ENCODE results near the gene CREG1.

The CREG1 gene

DNA sequence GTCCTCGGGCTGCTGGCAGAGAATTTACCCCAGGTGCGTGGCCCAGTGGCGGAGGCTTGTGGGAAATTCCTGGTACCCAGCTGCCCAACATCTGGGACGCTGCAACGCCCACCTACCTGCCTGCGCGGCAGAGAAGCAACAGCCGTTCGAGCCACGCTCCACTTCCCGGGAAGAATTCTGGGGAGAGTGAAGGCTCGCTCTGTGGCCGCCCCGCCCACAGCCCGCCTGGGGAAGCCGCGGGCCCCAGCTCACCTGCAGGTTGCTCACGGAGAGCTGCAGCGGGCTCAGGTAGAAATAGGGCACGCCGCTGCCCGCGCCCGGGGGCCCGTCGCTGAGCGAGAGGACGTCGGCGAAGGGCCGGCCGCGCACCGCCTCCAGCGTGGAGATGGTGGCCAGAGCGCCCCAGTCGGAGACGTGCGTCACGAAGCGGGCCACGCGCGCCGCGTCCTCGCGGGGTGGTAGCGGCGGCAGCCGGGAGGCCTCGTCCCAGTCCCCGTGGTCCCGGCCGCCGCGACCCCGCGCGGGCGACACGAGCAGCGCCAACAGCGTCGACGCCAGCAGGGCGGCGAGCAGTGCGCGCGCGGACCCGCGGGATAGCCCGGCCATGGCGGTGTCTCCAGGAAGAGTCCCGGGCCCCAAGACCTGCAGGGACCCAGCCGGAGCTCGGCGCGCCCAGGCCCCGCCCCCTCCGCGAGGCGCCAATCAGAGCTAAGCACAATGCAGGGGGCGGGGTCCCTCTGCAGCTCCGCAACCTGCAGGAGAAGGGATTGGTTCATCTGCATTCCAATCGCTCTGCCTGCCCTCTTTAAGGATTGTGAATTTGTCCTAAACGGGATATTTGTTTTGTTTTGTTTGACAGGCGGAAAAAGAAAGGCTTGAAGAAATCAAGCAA is at the start of gene CREG1:
CREG1 (minus strand) TSS at position 627 of the 892 bp plus-strand sequence.
- H3K9me3 ChIP-seq (ENCODE audit: control insufficient read depth, low read length): no peaks in the 10 kb centered on the region
- peak within 1 kb of the TSS; percentile 67 for H3K9ac ChIP-seq (ENCODE audit: low read length)
- H3K36me3 ChIP-seq (ENCODE audit: control insufficient read depth, insufficient read depth, low read length): no peaks in the 10 kb centered on the region
- H3K4me3 ChIP-seq (ENCODE audit: low read length): peak within 1 kb of the TSS; percentile 27
- no peaks in the 10 kb centered on the region for H3K27me3 ChIP-seq (ENCODE audit: control insufficient read depth, insufficient read depth, low read length)
- no peaks in the 10 kb centered on the region for H3K4me1 ChIP-seq (ENCODE audit: control insufficient read depth, insufficient read depth, low read length)

DNA sequence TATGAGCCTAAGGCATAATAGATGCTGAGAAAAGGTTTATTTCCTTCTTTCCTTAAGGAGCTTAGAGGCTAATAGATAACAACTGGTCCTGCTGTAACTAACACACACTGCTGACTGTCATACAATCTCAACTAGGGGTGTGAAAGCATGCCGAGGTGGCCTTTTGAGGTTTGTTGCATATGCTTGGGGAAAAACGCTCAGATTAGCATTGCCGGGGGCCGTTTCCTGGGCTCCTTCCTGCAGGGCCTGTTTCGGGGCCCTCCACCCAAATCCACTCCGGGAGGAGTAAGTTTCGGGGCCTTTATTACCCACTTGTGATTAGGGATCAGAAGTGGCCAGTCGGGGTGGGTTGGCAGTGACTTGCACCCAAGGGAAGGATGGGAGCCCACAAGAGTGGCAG is 49.3 kb upstream of the CREG1 start:
- Histone ChIP-seq H3K4me3 (ENCODE audit: low read length) (no peak overlapping the region), H3K9me3 (ENCODE audit: control insufficient read depth, low read length) (no peaks in the 10 kb centered on the region), H3K4me1 (ENCODE audit: control insufficient read depth, insufficient read depth, low read length) (peaks cover 8% of the 10 kb centered on the region), H3K36me3 (ENCODE audit: control insufficient read depth, insufficient read depth, low read length) (no peaks in the 10 kb centered on the region), H3K27me3 (ENCODE audit: control insufficient read depth, insufficient read depth, low read length) (no peaks in the 10 kb centered on the region), H3K9ac (ENCODE audit: low read length) (no peak overlapping the region)

DNA sequence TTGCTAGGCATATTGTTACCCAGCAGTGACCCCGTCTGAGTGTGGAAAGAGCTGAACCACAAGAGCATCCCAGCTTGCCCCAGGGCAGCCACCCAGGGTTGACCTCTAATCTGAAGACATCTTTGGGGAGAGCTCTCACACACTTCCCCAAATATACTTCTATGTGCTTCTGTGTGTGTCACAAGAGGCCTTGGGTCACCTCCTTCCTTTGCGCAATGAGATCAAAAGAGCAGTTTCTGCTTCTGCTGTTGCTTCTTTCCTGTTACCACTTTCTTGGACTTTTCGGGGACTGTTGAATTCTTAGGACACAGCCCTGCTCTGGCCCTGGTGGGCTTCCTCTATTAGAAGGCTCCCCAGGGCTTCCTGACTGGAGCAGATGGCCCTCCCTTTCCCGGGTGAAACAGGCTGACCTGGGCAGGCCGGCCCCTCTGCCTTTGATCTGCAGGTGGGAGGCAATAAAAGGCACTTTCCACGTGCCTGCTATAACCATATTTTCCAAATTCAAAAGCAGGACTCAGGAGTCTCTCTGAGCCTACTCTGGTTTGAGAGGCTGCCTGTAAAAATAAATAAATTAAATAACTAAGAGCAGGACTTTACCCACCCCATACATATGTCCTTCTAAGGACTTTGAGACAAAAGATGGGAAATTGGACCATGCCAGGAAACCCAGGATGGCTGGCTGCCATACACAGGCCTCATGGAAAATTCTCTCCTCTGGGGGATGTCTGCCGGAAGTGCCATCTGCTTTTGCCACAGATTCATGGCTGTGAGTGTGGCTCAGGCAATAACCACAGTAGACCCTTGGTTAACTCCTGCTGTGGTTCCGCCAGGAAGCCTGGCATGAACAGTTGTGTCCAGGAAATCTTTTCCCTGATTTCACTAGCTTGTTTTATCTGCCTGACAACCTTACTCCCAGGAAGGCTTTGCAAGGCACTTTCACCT is 48.2 kb upstream of the CREG1 start:
- H3K27me3 ChIP-seq (ENCODE audit: control insufficient read depth, insufficient read depth, low read length): no peaks in the 10 kb centered on the region
- H3K4me3 ChIP-seq (ENCODE audit: low read length): no peak overlapping the region
- no peaks in the 10 kb centered on the region for H3K36me3 ChIP-seq (ENCODE audit: control insufficient read depth, insufficient read depth, low read length)
- no peak overlapping the region for H3K9ac ChIP-seq (ENCODE audit: low read length)
- H3K4me1 ChIP-seq (ENCODE audit: control insufficient read depth, insufficient read depth, low read length): peaks cover 8% of the 10 kb centered on the region
- H3K9me3 ChIP-seq (ENCODE audit: control insufficient read depth, low read length): no peaks in the 10 kb centered on the region

DNA sequence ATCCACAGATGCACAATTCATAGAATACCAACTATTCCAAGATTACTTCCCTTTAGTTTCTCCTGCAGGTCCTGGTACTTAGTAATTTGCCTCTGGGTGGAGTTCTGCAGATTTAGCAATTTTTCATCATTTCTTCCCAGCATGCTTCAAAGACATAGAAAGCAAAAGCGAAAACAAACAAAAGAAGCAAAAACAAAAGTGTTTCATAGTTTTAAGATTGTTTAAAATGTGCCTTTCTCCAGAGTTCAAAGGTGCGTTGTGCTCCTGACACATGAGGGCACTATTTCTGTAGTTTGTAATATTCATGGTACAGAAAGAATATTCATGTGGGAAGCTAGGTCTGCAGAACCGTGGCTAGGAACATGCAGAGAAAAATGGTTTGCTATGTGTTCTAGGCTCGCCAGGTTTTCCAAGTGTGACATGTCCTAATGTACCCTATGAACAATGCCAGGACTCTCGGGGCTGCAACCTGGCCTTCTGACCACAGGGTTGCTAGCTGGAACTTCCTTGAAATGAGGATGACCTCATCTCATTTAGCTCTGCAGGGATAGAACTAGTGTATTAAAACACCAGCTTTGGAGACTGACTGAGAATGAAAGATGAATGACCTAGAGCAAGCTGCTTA is 46.5 kb upstream of the CREG1 start:
- Histone ChIP-seq H3K4me1 (ENCODE audit: control insufficient read depth, insufficient read depth, low read length) (peaks cover 8% of the 10 kb centered on the region), H3K27me3 (ENCODE audit: control insufficient read depth, insufficient read depth, low read length) (no peaks in the 10 kb centered on the region), H3K9ac (ENCODE audit: low read length) (no peak overlapping the region), H3K36me3 (ENCODE audit: control insufficient read depth, insufficient read depth, low read length) (no peaks in the 10 kb centered on the region), H3K9me3 (ENCODE audit: control insufficient read depth, low read length) (no peaks in the 10 kb centered on the region), H3K4me3 (ENCODE audit: low read length) (no peak overlapping the region)

DNA sequence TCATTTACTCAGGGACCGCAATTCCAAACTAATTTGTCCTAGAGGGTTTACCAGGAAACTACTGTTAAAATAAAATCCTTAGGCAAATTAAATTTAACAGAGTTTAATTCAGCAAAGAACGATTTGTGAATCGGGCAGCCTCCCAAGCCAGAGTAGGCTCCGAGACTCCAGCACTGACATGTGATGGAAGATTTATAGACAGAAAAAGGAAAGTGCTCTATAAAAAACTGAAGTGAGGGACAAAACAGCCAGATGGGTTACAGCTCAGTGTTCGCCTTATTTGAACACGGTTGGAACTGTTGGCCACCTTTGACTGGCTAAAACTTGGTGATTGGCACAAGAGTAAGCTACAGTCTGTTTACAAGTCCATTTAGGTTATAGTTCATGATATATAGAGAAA is 41.3 kb upstream of the CREG1 start:
- H3K4me3 ChIP-seq (ENCODE audit: low read length): no peak overlapping the region
- H3K27me3 ChIP-seq (ENCODE audit: control insufficient read depth, insufficient read depth, low read length): no peaks in the 10 kb centered on the region
- H3K9me3 ChIP-seq (ENCODE audit: control insufficient read depth, low read length): no peaks in the 10 kb centered on the region

DNA sequence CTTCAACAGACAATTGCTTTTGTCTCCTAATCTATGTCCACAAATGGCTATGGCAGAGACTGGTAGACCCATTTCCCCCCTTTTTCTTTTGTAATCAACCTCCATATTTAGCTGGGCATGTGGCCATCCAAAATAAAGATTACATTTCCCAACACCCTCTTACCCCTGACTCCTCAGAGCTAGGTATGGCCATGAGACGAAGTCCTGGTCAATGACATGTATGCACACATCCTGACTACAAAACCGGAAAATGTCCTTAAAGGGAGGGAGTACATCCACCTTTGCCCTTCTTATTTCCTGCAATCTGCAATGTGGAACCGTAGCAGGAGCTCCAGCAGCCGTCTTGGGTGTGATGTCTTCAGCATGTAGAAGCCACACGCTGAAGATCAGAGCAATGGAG is 40.3 kb upstream of the CREG1 start:
- Histone ChIP-seq H3K9me3 (ENCODE audit: control insufficient read depth, low read length) (no peaks in the 10 kb centered on the region), H3K36me3 (ENCODE audit: control insufficient read depth, insufficient read depth, low read length) (no peaks in the 10 kb centered on the region), H3K9ac (ENCODE audit: low read length) (no peak overlapping the region), H3K27me3 (ENCODE audit: control insufficient read depth, insufficient read depth, low read length) (no peaks in the 10 kb centered on the region), H3K4me3 (ENCODE audit: low read length) (no peak overlapping the region), H3K4me1 (ENCODE audit: control insufficient read depth, insufficient read depth, low read length) (no peaks in the 10 kb centered on the region)

More for the DNA sequence above, 41.3 kb upstream of the CREG1 start:
- H3K36me3 ChIP-seq (ENCODE audit: control insufficient read depth, insufficient read depth, low read length): no peaks in the 10 kb centered on the region
- no peaks in the 10 kb centered on the region for H3K4me1 ChIP-seq (ENCODE audit: control insufficient read depth, insufficient read depth, low read length)
- H3K9ac ChIP-seq (ENCODE audit: low read length): no peak overlapping the region

DNA sequence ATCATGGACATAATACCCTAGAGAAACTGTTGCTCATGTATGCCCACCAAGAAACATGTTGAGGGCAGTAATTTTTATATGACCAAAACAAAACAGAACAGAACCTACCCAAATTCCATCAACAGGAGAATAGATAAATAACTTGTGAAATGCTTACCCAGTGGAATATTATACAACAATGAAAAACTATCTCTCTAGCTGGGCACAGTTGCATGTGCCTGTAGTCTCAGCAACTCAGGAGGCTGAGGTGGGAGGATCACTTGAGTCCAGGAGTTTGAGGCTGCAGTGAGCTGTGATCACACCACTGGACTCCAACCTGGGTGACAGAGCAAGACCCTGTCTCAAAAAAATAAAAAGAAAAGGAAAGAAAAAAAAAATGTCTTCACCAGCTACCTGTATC is 38.9 kb upstream of the CREG1 start:
- Histone ChIP-seq H3K4me1 (ENCODE audit: control insufficient read depth, insufficient read depth, low read length) (no peaks in the 10 kb centered on the region), H3K9me3 (ENCODE audit: control insufficient read depth, low read length) (no peaks in the 10 kb centered on the region), H3K4me3 (ENCODE audit: low read length) (no peak overlapping the region), H3K9ac (ENCODE audit: low read length) (no peak overlapping the region), H3K27me3 (ENCODE audit: control insufficient read depth, insufficient read depth, low read length) (no peaks in the 10 kb centered on the region), H3K36me3 (ENCODE audit: control insufficient read depth, insufficient read depth, low read length) (no peaks in the 10 kb centered on the region)

DNA sequence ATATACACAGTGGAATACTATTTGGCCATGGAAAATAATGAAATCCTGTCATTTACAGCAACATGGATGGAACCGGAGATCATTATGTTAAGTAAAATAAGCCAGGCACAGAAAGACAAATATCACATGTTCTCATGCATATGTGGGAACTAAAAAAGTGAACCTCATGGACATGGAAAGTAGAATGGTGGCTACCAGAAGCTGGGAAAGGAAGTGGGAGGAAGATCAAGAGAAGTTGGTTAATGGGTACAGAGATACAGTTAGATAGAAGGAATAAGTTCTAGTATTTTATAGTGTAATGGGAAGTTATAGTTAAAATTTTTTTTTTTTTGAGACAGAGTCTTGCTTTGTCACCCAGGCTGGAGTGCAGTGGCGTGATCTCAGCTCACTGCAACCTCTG is 34.8 kb upstream of the CREG1 start:
- no peaks in the 10 kb centered on the region for H3K9me3 ChIP-seq (ENCODE audit: control insufficient read depth, low read length)
- H3K4me1 ChIP-seq (ENCODE audit: control insufficient read depth, insufficient read depth, low read length): no peaks in the 10 kb centered on the region
- H3K27me3 ChIP-seq (ENCODE audit: control insufficient read depth, insufficient read depth, low read length): no peaks in the 10 kb centered on the region
- H3K9ac ChIP-seq (ENCODE audit: low read length): no peak overlapping the region
- H3K4me3 ChIP-seq (ENCODE audit: low read length): no peak overlapping the region
- H3K36me3 ChIP-seq (ENCODE audit: control insufficient read depth, insufficient read depth, low read length): no peaks in the 10 kb centered on the region

DNA sequence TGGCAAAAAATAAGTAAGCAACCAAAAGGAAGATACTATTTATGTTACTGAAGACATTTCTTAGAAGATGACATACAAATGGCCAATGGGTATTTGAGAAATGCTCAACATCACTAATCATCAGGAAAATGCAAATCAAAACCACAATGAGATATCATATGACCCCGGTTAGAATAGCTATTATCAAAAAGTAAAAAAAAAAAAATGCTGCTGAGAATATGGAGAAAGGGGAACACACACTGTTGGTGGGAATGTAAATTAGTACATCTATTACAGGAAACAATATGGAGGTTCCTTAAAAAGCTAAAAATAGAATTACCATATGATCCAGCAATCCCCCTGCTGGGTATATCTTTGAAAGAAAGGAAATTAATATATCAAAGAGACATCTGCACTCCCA is 34.3 kb upstream of the CREG1 start:
- Histone ChIP-seq H3K9me3 (ENCODE audit: control insufficient read depth, low read length) (no peaks in the 10 kb centered on the region), H3K27me3 (ENCODE audit: control insufficient read depth, insufficient read depth, low read length) (no peaks in the 10 kb centered on the region), H3K4me3 (ENCODE audit: low read length) (no peak overlapping the region), H3K9ac (ENCODE audit: low read length) (no peak overlapping the region), H3K36me3 (ENCODE audit: control insufficient read depth, insufficient read depth, low read length) (no peaks in the 10 kb centered on the region), H3K4me1 (ENCODE audit: control insufficient read depth, insufficient read depth, low read length) (no peaks in the 10 kb centered on the region)

DNA sequence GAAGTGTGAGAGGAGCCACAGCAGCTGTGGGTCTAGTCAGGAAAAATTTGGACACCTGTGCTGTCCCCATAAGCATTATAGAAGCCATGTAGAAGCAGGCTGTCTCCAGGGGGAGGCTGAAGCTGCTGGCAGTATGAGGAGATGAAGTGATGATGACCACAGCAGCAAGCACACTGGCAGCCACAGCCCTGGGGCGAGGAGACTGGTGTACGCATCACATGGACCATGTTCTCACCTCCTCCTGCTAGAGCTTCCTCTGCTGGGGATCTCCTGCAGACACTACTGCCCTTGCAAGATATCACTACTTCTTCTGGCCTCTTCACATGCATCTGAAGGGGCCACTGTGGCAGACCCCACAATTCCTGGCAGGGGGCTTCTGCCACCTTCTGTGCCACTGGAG is 33.8 kb upstream of the CREG1 start:
- no peaks in the 10 kb centered on the region for H3K4me1 ChIP-seq (ENCODE audit: control insufficient read depth, insufficient read depth, low read length)
- no peaks in the 10 kb centered on the region for H3K36me3 ChIP-seq (ENCODE audit: control insufficient read depth, insufficient read depth, low read length)
- no peak overlapping the region for H3K9ac ChIP-seq (ENCODE audit: low read length)
- no peaks in the 10 kb centered on the region for H3K27me3 ChIP-seq (ENCODE audit: control insufficient read depth, insufficient read depth, low read length)
- no peaks in the 10 kb centered on the region for H3K9me3 ChIP-seq (ENCODE audit: control insufficient read depth, low read length)
- H3K4me3 ChIP-seq (ENCODE audit: low read length): no peak overlapping the region

DNA sequence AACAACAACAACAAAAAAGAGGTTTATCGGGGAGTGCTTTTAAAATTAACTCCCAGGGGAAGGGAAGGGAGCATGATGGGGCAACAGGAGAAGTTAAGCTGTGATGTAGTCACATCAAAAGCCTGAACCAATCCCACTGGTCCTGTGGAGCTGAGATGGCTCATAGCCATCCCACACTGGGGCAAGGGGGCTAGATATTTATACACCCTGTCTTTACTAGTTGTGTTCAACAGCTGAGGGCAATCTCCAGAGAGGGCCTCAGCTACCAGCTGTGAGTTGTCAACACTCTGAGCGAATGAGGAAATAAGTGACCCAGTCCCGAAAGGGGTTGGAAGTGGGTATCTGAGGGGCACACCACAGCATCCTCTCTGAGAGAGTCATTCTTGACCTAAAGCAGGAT is 31.0 kb upstream of the CREG1 start:
- H3K4me1 ChIP-seq (ENCODE audit: control insufficient read depth, insufficient read depth, low read length): no peaks in the 10 kb centered on the region
- H3K27me3 ChIP-seq (ENCODE audit: control insufficient read depth, insufficient read depth, low read length): no peaks in the 10 kb centered on the region
- H3K9ac ChIP-seq (ENCODE audit: low read length): no peak overlapping the region
- no peaks in the 10 kb centered on the region for H3K9me3 ChIP-seq (ENCODE audit: control insufficient read depth, low read length)
- H3K4me3 ChIP-seq (ENCODE audit: low read length): no peak overlapping the region
- H3K36me3 ChIP-seq (ENCODE audit: control insufficient read depth, insufficient read depth, low read length): no peaks in the 10 kb centered on the region

DNA sequence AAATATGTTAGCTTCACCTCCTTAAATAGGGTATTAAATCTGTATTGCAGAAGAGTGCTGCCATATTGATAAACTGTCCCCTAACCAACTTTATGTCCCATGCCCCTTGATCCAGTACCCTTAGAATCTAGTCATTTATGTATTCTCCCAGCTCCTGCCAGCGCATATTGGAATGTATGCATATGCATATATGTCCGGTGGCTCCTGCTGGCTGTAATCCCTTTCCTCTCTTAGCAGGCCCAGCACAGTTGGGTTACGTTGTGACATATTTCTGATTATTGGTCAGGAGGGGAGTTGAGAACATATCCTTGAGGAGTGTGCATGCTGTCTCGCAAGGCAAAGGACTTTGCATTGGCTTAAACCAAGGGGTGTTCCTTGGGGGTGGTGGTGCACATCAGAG is 29.2 kb upstream of the CREG1 start:
- Histone ChIP-seq H3K4me1 (ENCODE audit: control insufficient read depth, insufficient read depth, low read length) (no peaks in the 10 kb centered on the region), H3K27me3 (ENCODE audit: control insufficient read depth, insufficient read depth, low read length) (no peaks in the 10 kb centered on the region), H3K36me3 (ENCODE audit: control insufficient read depth, insufficient read depth, low read length) (no peaks in the 10 kb centered on the region), H3K9me3 (ENCODE audit: control insufficient read depth, low read length) (no peaks in the 10 kb centered on the region), H3K9ac (ENCODE audit: low read length) (no peak overlapping the region), H3K4me3 (ENCODE audit: low read length) (no peak overlapping the region)
